NCI-H2029 treated with DMSO at 0.1 percent for 48 hours (cell line): ENCODE measurements around the gene ARMC12.
A peak's percentile ranks its signal among the peaks of the same experiment; 100 is the strongest.
"Not testable (repeated sequence)": the region's sequence is repeated elsewhere in the genome, so short reads cannot be mapped to it uniquely, and the experiment has no call there.

Experiments used
- DNase-seq: peaks from one replicate; lab custom pipeline; 2025; lab: John Stamatoyannopoulos, UW

Gene ARMC12

GRCh38 chr6:35718911-35719381 lies 17.9 kb upstream of the ARMC12 start:
- DNase-seq, result no peak

GRCh38 chr6:35719404-35719829 lies 17.4 kb upstream of the ARMC12 start:
- DNase-seq, result no peak

GRCh38 chr6:35719830-35720733 lies 16.8 kb upstream of the ARMC12 start:
- DNase-seq, result no peak

- no peak for DNase-seq
These were observed 14.6 kb upstream of the ARMC12 start for GRCh38 chr6:35722121-35722761.

GRCh38 chr6:35723587-35723986 lies 13.2 kb upstream of the ARMC12 start:
- DNase-seq, result no peak

- no peak for DNase-seq
These were observed 12.8 kb upstream of the ARMC12 start for GRCh38 chr6:35724059-35724458.

- DNase-seq, result no peak
These were observed 12.4 kb upstream of the ARMC12 start for GRCh38 chr6:35724471-35724870.

GRCh38 chr6:35725081-35725708 lies 11.6 kb upstream of the ARMC12 start:
- DNase-seq, result no peak

- DNase-seq, result no peak
These were observed 11.0 kb upstream of the ARMC12 start for GRCh38 chr6:35725721-35726438.

- no peak for DNase-seq
These were observed 9.4 kb upstream of the ARMC12 start for GRCh38 chr6:35727231-35727934.

GRCh38 chr6:35727935-35728682 lies 8.7 kb upstream of the ARMC12 start:
- peak; percentile 33 for DNase-seq

GRCh38 chr6:35728683-35729678 lies 7.9 kb upstream of the ARMC12 start:
- peak; percentile 26 for DNase-seq

- no peak for DNase-seq
These were observed 7.1 kb upstream of the ARMC12 start for GRCh38 chr6:35729722-35730121.

GRCh38 chr6:35730745-35731413 lies 6.0 kb upstream of the ARMC12 start:
- DNase-seq, result no peak

- no peak for DNase-seq
These were observed 5.5 kb upstream of the ARMC12 start for GRCh38 chr6:35731414-35731735.

GRCh38 chr6:35731736-35732532 lies 4.9 kb upstream of the ARMC12 start:
- peak; percentile 3 for DNase-seq

GRCh38 chr6:35733633-35734032 lies 3.2 kb upstream of the ARMC12 start:
- DNase-seq, result no peak

- not testable (repeated sequence) for DNase-seq
These were observed 2.5 kb upstream of the ARMC12 start for GRCh38 chr6:35734319-35734718.
